ENCODE results near the gene EIF4EBP3. TPM values are rescaled to one million over a fixed set of nuclear protein-coding genes. Genes with fewer than 3 reads are reported as not detected.
"Not testable (repeated sequence)": the region's sequence is repeated elsewhere in the genome, so short reads cannot be mapped to it uniquely, and the experiment has no call there.

Gene EIF4EBP3
- total and polyA plus RNA-seq, 2 experiments from 2014 or later = 0.54 to 14.5 TPM

DNA sequence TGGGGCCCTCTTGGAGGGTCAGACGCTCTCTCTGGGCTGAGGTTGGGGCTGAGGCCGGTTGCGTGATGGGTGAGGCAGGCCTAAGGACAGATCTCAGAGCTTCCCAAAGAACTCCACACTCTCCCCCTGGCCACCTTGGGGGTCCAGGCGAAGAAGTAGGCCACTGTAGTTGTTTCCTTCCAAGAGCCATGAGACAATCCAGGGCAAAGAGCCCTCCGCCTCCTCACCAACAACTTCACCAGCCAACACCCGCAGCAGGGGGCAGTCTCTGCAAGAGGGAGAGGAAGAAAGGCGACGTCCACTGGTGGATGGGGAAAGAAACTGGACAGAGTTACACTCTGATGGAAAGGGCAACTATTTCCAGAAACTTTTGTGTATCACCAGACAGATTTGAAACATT lies 27.8 kb downstream of the EIF4EBP3 start:
- TF ChIP-seq EZH2 (IDR thresholded peaks at IDR 0.05; ENCODE audit: insufficient read depth, poor library complexity, severe bottlenecking) (no peak), EZH2phosphoT487 (IDR thresholded peaks at IDR 0.05; ENCODE audit: insufficient read depth, low read depth) (no peak)
- H2AFZ ChIP-seq = no peak overlapping the region
- no peak overlapping the region for H3K4me3 ChIP-seq
- H3K36me3 ChIP-seq (ENCODE audit: low read depth) = no peaks in the 10 kb centered on the region
- no peaks in the 10 kb centered on the region for H3F3A ChIP-seq (ENCODE audit: insufficient read depth)
- peak; percentile 69 for DNase-seq
- H4K20me1 ChIP-seq (ENCODE audit: insufficient read depth) = no peaks in the 10 kb centered on the region
- no peak overlapping the region for H3K27ac ChIP-seq
- no peaks in the 10 kb centered on the region for H3K79me2 ChIP-seq (ENCODE audit: insufficient read depth)
- no peaks in the 10 kb centered on the region for H3K27me3 ChIP-seq (replicated peaks; ENCODE audit: insufficient read depth)
- no peak overlapping the region for H3K9ac ChIP-seq
- in situ Hi-C loops (cut with MboI) = no loop called here
- no peaks in the 10 kb centered on the region for H3K4me1 ChIP-seq (ENCODE audit: insufficient read depth)
- no peaks in the 10 kb centered on the region for H3K9me2 ChIP-seq (ENCODE audit: insufficient read depth)
- WGBS, 2 experiments (ENCODE audit: low coverage in 1 of 2, low lambda C conversion rate in 2 of 2, missing lambda C conversion rate in 2 of 2) = 62 to 68% methylated on average over 8 of the region's 8 CpGs
- no peak overlapping the region for H3K4me2 ChIP-seq (ENCODE audit: unreplicated experiment)
- no peaks in the 10 kb centered on the region for H3K9me3 ChIP-seq (ENCODE audit: low read depth)

DNA sequence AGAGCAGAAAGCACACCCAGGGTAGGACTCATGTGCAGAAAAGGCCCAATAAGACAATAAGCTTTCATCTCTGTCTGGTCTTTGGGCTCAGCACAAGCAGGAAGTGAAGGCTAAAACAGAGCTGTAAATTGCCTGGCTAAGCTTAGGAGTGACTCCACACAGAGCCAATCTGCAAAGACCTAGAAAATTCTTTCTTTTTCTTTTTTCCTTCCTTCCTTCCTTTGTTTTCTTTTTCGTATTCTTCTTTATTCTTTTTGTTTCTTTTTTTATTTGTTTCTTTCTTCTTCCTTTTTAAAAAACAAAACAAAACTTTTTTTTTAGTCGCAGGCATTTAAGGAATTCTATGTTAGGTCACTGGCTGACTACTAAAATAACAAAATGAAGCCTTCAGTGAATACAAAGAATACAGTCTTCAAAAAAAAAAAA lies 29.3 kb downstream of the EIF4EBP3 start:
- H3K27ac ChIP-seq = no peak overlapping the region
- no peaks in the 10 kb centered on the region for H4K20me1 ChIP-seq (ENCODE audit: insufficient read depth)
- H3K9me3 ChIP-seq (ENCODE audit: low read depth) = no peaks in the 10 kb centered on the region
- H3K4me3 ChIP-seq = no peak overlapping the region
- no peak overlapping the region for H3K4me2 ChIP-seq (ENCODE audit: unreplicated experiment)
- in situ Hi-C loops (cut with MboI) = no loop called here
- DNase-seq = peak; percentile 26
- WGBS, 2 experiments (ENCODE audit: low coverage in 1 of 2, low lambda C conversion rate in 2 of 2, missing lambda C conversion rate in 2 of 2) = 24 to 32% methylated on average over 2 of the region's 2 CpGs
- H3F3A ChIP-seq (ENCODE audit: insufficient read depth) = no peaks in the 10 kb centered on the region
- H2AFZ ChIP-seq = peak overlapping the region; percentile 67
- TF ChIP-seq EZH2 (IDR thresholded peaks at IDR 0.05; ENCODE audit: insufficient read depth, poor library complexity, severe bottlenecking) (no peak), EZH2phosphoT487 (IDR thresholded peaks at IDR 0.05; ENCODE audit: insufficient read depth, low read depth) (no peak)
- H3K36me3 ChIP-seq (ENCODE audit: low read depth) = no peaks in the 10 kb centered on the region
- H3K9ac ChIP-seq = no peak overlapping the region
- H3K27me3 ChIP-seq (replicated peaks; ENCODE audit: insufficient read depth) = no peaks in the 10 kb centered on the region
- no peaks in the 10 kb centered on the region for H3K9me2 ChIP-seq (ENCODE audit: insufficient read depth)
- no peaks in the 10 kb centered on the region for H3K4me1 ChIP-seq (ENCODE audit: insufficient read depth)
- H3K79me2 ChIP-seq (ENCODE audit: insufficient read depth) = no peaks in the 10 kb centered on the region

DNA sequence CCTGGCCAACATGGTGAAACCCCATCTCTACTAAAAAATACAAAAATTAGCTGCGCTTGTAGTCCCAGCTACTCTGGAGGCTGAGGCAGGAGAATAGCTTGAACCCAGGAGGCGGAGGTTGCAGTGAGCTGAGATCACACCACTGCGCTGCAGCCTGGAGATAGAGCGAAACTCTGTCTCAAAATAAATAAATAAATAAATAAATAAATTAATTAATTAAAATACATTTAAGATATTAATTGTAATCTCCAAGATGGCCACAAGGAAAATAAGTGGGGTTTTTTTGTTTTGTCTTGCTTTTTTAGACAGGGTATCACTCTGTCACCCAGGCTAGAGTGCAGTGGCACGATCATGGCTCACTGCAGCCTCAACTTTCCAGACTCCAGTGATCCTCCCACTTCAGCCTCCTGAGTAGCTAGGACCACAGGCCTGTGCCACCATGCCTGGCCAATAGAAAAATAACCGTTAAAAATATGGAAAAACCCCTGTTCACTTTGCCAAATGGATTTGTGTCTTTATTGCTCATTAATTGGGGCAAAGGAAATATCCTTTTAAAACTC lies 31.8 kb downstream of the EIF4EBP3 start:
- H2AFZ ChIP-seq; in situ Hi-C loops (cut with MboI): not testable (repeated sequence)
- WGBS, 2 experiments (ENCODE audit: low coverage in 1 of 2, low lambda C conversion rate in 2 of 2, missing lambda C conversion rate in 2 of 2) = 73 to 77% methylated on average over 6 of the region's 6 CpGs

DNA sequence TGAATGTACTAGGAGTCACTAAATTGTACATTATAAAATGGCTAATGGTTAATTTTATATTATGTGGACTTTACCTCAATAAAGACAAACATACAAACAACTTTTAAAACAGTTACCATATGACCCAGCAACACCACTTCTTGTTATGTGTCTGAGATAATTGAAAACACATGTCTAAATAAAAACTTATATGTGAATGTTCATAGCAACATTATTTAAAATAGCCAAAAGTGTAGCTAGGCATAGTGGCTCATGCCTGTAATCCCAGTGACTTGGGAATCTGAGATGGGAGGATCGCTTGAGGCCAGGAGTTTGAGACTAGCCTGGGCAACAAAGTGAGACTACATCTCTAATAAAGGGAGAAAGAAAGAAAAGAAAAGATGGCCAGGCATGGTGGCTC lies 40.0 kb downstream of the EIF4EBP3 start:
- Histone ChIP-seq H3K36me3 (ENCODE audit: low read depth) (no peaks in the 10 kb centered on the region), H3K4me3 (no peak overlapping the region), H3K9me2 (ENCODE audit: insufficient read depth) (no peaks in the 10 kb centered on the region), H3F3A (ENCODE audit: insufficient read depth) (peaks cover 8% of the 10 kb centered on the region; the same call in 1 of the 2 replicates), H3K79me2 (ENCODE audit: insufficient read depth) (no peaks in the 10 kb centered on the region), H3K4me1 (ENCODE audit: insufficient read depth) (peaks cover 38% of the 10 kb centered on the region), H4K20me1 (ENCODE audit: insufficient read depth) (no peaks in the 10 kb centered on the region), H3K27me3 (replicated peaks; ENCODE audit: insufficient read depth) (no peaks in the 10 kb centered on the region), H3K9ac (no peak overlapping the region), H3K9me3 (ENCODE audit: low read depth) (no peaks in the 10 kb centered on the region), H3K27ac (no peak overlapping the region), H2AFZ (no peak overlapping the region), H3K4me2 (ENCODE audit: unreplicated experiment) (no peak overlapping the region)
- in situ Hi-C loops (cut with MboI) = no loop called here
- 94 to 100% methylated on average over 1 of the region's 1 CpG for WGBS, 2 experiments (ENCODE audit: low coverage in 1 of 2, low lambda C conversion rate in 2 of 2, missing lambda C conversion rate in 2 of 2)
- TF ChIP-seq EZH2phosphoT487 (IDR thresholded peaks at IDR 0.05; ENCODE audit: insufficient read depth, low read depth) = no peak
- no peak for TF ChIP-seq EZH2 (IDR thresholded peaks at IDR 0.05; ENCODE audit: insufficient read depth, poor library complexity, severe bottlenecking)
- DNase-seq = peak; percentile 18

More for the DNA sequence above, 31.8 kb downstream of the EIF4EBP3 start:
- not testable (repeated sequence) for H3K79me2 ChIP-seq (ENCODE audit: insufficient read depth); H3K27me3 ChIP-seq (replicated peaks; ENCODE audit: insufficient read depth); DNase-seq; H3K9me2 ChIP-seq (ENCODE audit: insufficient read depth); H3K9ac ChIP-seq; H3K27ac ChIP-seq; H3K4me2 ChIP-seq (ENCODE audit: unreplicated experiment); H3F3A ChIP-seq (ENCODE audit: insufficient read depth); H3K36me3 ChIP-seq (ENCODE audit: low read depth); H3K4me1 ChIP-seq (ENCODE audit: insufficient read depth); H4K20me1 ChIP-seq (ENCODE audit: insufficient read depth); H3K4me3 ChIP-seq; H3K9me3 ChIP-seq (ENCODE audit: low read depth)

All from GM23248 (cell line).